ENCODE results near the gene SERINC4. TPM values are rescaled to one million over a fixed set of nuclear protein-coding genes. Genes with fewer than 3 reads are reported as not detected.

SERINC4 gene
- total and polyA plus RNA-seq, 2 donors (not counting 1 experiment from before 2014, with no cell fraction given): 0.32 TPM; not detected in 1

- ChIA-PET POLR2A (interaction anchor here (0.6 to 4.8 kb wide), 13 partner anchors 11 to 1282 kb away, joined by 3 to 72 read pairs (median 8); partner anchors contain the start of genes HYPK, MFAP1, PDIA3 and SERF2), CTCF (interaction anchor here (0.8 to 11.4 kb wide), 12 partner anchors 8 to 67 kb away, joined by 3 to 150 read pairs (median 6); partner anchors contain the start of genes HYPK, SERF2, SERINC4 and WDR76)
- Histone ChIP-seq H3K4me2 (replicated peaks; ENCODE audit: low read depth, low read length, poor library complexity, severe bottlenecking) (peak overlapping the region; percentile 96), H3K36me3 (replicated peaks in 1 of 2; ENCODE audit: control extremely low read depth in 1 of 2, control insufficient read depth in 1 of 2, extremely low read depth in 1 of 2, insufficient read depth in 2 of 2, low read length in 1 of 2) (peaks cover 10 to 37% of the 10 kb centered on the region in 2 experiments), H3K79me2 (ENCODE audit: control insufficient read depth, insufficient read depth, low read length) (peaks cover 10% of the 10 kb centered on the region), H4K20me1 (ENCODE audit: control insufficient read depth, insufficient read depth, low read length, poor library complexity, severe bottlenecking) (peaks cover 42% of the 10 kb centered on the region), H3K4me3 (ENCODE audit: control extremely low read depth in 1 of 5, extremely low read depth in 1 of 5, insufficient read depth in 1 of 5, low read depth in 2 of 5, low read length in 4 of 5) (peak overlapping the region; percentile 59 to 93 (median 80)), H3K9ac (ENCODE audit: low read length) (peak overlapping the region; percentile 78), H3K4me1 (ENCODE audit: control insufficient read depth in 2 of 2, insufficient read depth in 2 of 2, low read length in 2 of 2) (peaks cover 16 to 30% of the 10 kb centered on the region in 2 donors), H2AFZ (ENCODE audit: insufficient read depth, low read depth, low read length, poor library complexity, severe bottlenecking) (peak overlapping the region; percentile 75), H3K9me3 (ENCODE audit: control extremely low read depth in 1 of 3, control insufficient read depth in 2 of 3, insufficient read depth in 1 of 3, low read length in 2 of 3) (no peaks in the 10 kb centered on the region), H3K27ac (ENCODE audit: low read length in 2 of 2) (peak overlapping the region; percentile 73 to 76), H3K27me3 (replicated peaks in 1 of 4; ENCODE audit: control extremely low read depth in 1 of 4, control insufficient read depth in 3 of 4, insufficient read depth in 4 of 4, low read length in 3 of 4) (no peaks in the 10 kb centered on the region)
- Mint-ChIP-seq H3K4me3 (peak overlapping the region; percentile 96), H3K27me3 (no peaks in the 10 kb centered on the region), H3K4me1 (peaks cover 44% of the 10 kb centered on the region), H3K9me3 (ENCODE audit: insufficient read depth) (no peaks in the 10 kb centered on the region), H3K27ac (peak overlapping the region; percentile 97)
- DNase-seq: peak; percentile 94
- ATAC-seq (ENCODE audit: low read depth): peak; percentile 74
- WGBS (ENCODE audit: insufficient coverage): 8% methylated on average over 35 of the region's 35 CpGs
- TF ChIP-seq CTCF (IDR thresholded peaks at IDR 0.05): no peak
- no peak for TF ChIP-seq EZH2 (IDR thresholded peaks at IDR 0.05; ENCODE audit: borderline replicate concordance, insufficient read depth, low read depth, low read length, poor library complexity, severe bottlenecking)
- intact Hi-C loops (cut with micrococcal nuclease): loop anchor here (1.0 kb wide), 4 partner anchors 16 to 48 kb away; partner anchors contain the start of genes MFAP1 and SERF2
Measured at GRCh38 chr15:43776101-43776717, 23.8 kb downstream of the SERINC4 start.
